HEK293 (cell line): ENCODE data around the gene RRP8.

Experiments used
- MYNN ChIP-seq: fragments of 450-650 bp; formaldehyde crosslinking; IDR thresholded peaks from 2 replicates; pipeline ENCODE4 v1.5.1; 2016; ENCODE audit warnings: missing biosample characterization, missing genetic modification characterization, borderline replicate concordance
- SETDB1 ChIP-seq: IDR thresholded peaks from one replicate; pipeline ENCODE4 v1.6.1; 2017; ENCODE audit warnings: mild to moderate bottlenecking, low read length, moderate library complexity, mixed read lengths; ENCODE audit not compliant: insufficient read length
- YY1 ChIP-seq: fragments of 450-650 bp; formaldehyde crosslinking; IDR thresholded peaks from 2 replicates; pipeline ENCODE4 v1.5.1; 2018; ENCODE audit warnings: missing biosample characterization, missing genetic modification characterization
- ZNF274 ChIP-seq, 2 experiments: fragments of 200-500 bp in 1 of 2; fragments of 450-650 bp in 1 of 2; sonication (Bioruptor generic) in 1 of 2; formaldehyde crosslinking in 1 of 2; IDR thresholded peaks; 2 replicates each; pipeline versions ENCODE4 v1.5.1 to v1.6.1; 2014 to 2016; ENCODE audit warnings: borderline replicate concordance in 1 of 2, inconsistent platforms in 1 of 2, low read length in 1 of 2, missing biosample characterization in 1 of 2, missing genetic modification characterization in 1 of 2

DNA sequence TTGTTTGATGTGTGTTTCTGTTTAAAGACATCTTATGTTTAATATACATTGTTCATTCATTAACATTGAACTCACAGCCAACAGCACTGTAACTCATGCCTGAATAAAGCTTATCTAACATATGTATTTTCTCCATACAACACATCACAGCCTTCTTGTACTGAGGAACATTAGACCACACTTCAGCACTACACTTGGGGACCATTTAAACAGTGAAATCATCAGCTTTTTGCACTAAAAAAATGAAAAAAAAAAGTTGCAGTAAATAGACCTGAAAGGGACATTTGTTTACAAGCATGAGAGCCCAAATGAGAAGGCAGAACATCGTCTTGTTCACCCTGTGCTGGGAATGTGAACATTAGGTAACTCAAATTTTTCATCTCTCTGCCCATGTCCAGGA, 31.1 kb upstream of the RRP8 start:
- no peak for TF ChIP-seq SETDB1
- no peak for TF ChIP-seq YY1 (tag by site-specific recombination)
- TF ChIP-seq MYNN (tag by site-specific recombination), result no peak
- no peak for TF ChIP-seq ZNF274 (IDR thresholded peaks at IDR 0.05; ENCODE audit: low read length)
- no peak for TF ChIP-seq ZNF274 (tag by site-specific recombination; IDR thresholded peaks at IDR 0.05; ENCODE audit: borderline replicate concordance)
